Bronchial epithelial cell (primary cell): ENCODE data around the gene PREP. TPM values are rescaled to one million over a fixed set of nuclear protein-coding genes. Genes with fewer than 3 reads are reported as not detected.

Experiments
- DNase-seq: peaks from one replicate; pipeline ENCODE4 v3.0.0-alpha.2; 2010; ENCODE audit warnings: low read depth
- FAIRE-seq: peaks from 2 replicates; lab custom pipeline; 2011; peaks lifted over from hg19 to GRCh38; lab: Jason Lieb, UNC
- H3K27me3 ChIP-seq: 2 replicates; pipeline ENCODE4 v1.5.1; 2011; ENCODE audit warnings: low read length; ENCODE audit not compliant: control insufficient read depth, insufficient read depth
- H3K36me3 ChIP-seq: 2 replicates; pipeline ENCODE4 v1.5.1; 2011; ENCODE audit warnings: low read length; ENCODE audit not compliant: control insufficient read depth, insufficient read depth
- H3K4me3 ChIP-seq: 2 replicates; pipeline ENCODE4 v1.5.1; 2011; ENCODE audit warnings: mild to moderate bottlenecking, low read depth, low read length, control low read depth
- CTCF ChIP-seq: IDR thresholded peaks from 2 replicates; pipeline ENCODE4 v1.5.1; 2011; ENCODE audit warnings: mild to moderate bottlenecking, moderate library complexity, low read length, control low read depth, inconsistent platforms; ENCODE audit not compliant: insufficient read depth, severe bottlenecking
- total RNA-seq: library from RNA; depleted of rRNA; stranded (reverse); fragments of >200 nt; gene quantifications from 2 replicates; pipeline ENCODE4 v1.2.1, GENCODE V29; 2014

The PREP gene
- total RNA-seq, 1 donor from 2014 or later = 30.5 TPM

GRCh38 chr6:105259913-105260889 is 142.7 kb downstream of the PREP start:
- DNase-seq = no peak
- no peak for TF ChIP-seq CTCF
- Histone ChIP-seq H3K27me3 (peaks cover 2% of the 10 kb centered on the region), H3K36me3 (no peaks in the 10 kb centered on the region), H3K4me3 (no peak overlapping the region)
- no peak for FAIRE-seq

- DNase-seq = no peak
- FAIRE-seq = no peak
- Histone ChIP-seq H3K27me3 (peaks cover 2% of the 10 kb centered on the region), H3K4me3 (no peak overlapping the region), H3K36me3 (no peaks in the 10 kb centered on the region)
- TF ChIP-seq CTCF = no peak
These were observed 144.1 kb downstream of the PREP start for GRCh38 chr6:105258816-105259215.

GRCh38 chr6:105257340-105257739 is 145.5 kb downstream of the PREP start:
- FAIRE-seq (no peak), DNase-seq (no peak)
- Histone ChIP-seq H3K27me3 (peaks cover 2% of the 10 kb centered on the region), H3K36me3 (no peaks in the 10 kb centered on the region), H3K4me3 (no peak overlapping the region)
- no peak for TF ChIP-seq CTCF

GRCh38 chr6:105256619-105257018 is 146.3 kb downstream of the PREP start:
- no peak for TF ChIP-seq CTCF
- DNase-seq = no peak
- FAIRE-seq = no peak
- Histone ChIP-seq H3K36me3 (no peaks in the 10 kb centered on the region), H3K27me3 (peaks cover 3% of the 10 kb centered on the region), H3K4me3 (no peak overlapping the region)

- TF ChIP-seq CTCF = no peak
- H3K4me3 ChIP-seq = no peak overlapping the region
- DNase-seq (no peak), FAIRE-seq (no peak)
- peaks cover 2% of the 10 kb centered on the region for H3K27me3 ChIP-seq
- no peaks in the 10 kb centered on the region for H3K36me3 ChIP-seq
These were observed 149.1 kb downstream of the PREP start for GRCh38 chr6:105253787-105254186.
